ENCODE measurements around the gene IRF1. TPM values are rescaled to one million over a fixed set of nuclear protein-coding genes. Genes with fewer than 3 reads are reported as not detected.

IRF1 gene
- total RNA-seq, 4 donors from 2014 or later = 8.3 to 66.7 (median 16.1) TPM

- TF ChIP-seq, protein P1, sequence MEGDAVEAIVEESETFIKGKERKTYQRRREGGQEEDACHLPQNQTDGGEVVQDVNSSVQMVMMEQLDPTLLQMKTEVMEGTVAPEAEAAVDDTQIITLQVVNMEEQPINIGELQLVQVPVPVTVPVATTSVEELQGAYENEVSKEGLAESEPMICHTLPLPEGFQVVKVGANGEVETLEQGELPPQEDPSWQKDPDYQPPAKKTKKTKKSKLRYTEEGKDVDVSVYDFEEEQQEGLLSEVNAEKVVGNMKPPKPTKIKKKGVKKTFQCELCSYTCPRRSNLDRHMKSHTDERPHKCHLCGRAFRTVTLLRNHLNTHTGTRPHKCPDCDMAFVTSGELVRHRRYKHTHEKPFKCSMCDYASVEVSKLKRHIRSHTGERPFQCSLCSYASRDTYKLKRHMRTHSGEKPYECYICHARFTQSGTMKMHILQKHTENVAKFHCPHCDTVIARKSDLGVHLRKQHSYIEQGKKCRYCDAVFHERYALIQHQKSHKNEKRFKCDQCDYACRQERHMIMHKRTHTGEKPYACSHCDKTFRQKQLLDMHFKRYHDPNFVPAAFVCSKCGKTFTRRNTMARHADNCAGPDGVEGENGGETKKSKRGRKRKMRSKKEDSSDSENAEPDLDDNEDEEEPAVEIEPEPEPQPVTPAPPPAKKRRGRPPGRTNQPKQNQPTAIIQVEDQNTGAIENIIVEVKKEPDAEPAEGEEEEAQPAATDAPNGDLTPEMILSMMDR (IDR thresholded peaks at IDR 0.05; ENCODE audit: low read depth) = no peak
Measured at GRCh38 chr5:132451387-132451786, 39.2 kb downstream of the IRF1 start.

DNA sequence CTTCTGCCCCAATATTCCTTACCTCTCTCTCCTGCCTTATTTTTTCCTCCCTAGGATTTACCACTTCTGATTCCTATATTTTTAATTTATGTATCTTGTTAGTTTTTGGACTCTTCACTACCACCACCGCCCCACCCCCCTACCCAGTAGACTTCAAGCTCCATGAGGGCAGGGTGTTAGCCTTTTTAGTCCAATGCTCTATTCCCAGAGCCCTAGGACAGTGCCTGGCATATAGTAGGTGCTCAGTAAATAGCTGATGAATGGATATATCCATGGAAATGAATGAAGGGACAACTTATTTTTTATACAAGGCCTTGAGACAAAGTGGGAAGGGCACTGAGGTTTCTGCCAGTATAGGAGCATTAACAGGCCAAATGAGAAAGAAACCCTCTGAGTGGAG lies 41.5 kb downstream of the IRF1 start:
- TF ChIP-seq, protein P1 (IDR thresholded peaks at IDR 0.05; ENCODE audit: low read depth) = no peak

GRCh38 chr5:132447196-132447595 lies 43.4 kb downstream of the IRF1 start:
- TF ChIP-seq, protein P1 (IDR thresholded peaks at IDR 0.05; ENCODE audit: low read depth) = no peak

DNA sequence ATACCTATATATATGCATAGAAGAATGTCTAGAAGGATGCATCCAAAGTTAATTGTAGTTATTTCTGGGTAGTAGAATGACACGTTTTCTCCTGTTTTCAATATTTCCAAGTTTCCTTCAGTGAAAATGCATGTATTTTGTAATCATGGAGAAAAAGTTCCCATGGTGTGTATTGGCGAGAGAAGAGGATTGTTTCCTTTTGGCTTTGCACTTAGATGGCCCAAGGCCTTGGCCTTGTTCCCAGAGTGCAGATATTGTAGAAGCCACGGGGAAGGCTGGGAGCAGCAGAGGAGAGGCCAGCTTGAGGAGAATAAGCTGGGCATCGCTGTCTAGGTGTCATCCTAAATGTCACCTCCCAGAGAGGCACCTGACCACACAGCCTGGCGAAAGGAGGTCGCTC lies 44.0 kb downstream of the IRF1 start:
- TF ChIP-seq, protein P1 (IDR thresholded peaks at IDR 0.05; ENCODE audit: low read depth) = no peak

GRCh38 chr5:132445930-132446329 lies 44.6 kb downstream of the IRF1 start:
- TF ChIP-seq, protein P1 (IDR thresholded peaks at IDR 0.05; ENCODE audit: low read depth) = no peak

DNA sequence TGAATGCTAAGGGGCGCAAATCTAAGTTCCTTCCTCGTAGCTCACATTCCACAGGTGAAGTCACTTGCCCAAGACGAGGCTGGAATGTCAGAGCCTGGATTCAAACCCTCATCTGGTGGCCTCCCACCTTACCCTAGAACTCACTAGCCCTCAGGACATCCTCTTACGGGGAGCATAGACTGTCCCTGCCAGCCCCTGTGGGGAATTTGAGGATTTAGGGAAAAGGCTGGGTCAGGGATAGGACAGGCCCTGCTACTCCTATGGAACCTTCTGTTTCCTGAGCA lies 45.0 kb downstream of the IRF1 start:
- TF ChIP-seq, protein P1 (IDR thresholded peaks at IDR 0.05; ENCODE audit: low read depth) = no peak

GRCh38 chr5:132444841-132445639 lies 45.5 kb downstream of the IRF1 start:
- TF ChIP-seq, protein P1 (IDR thresholded peaks at IDR 0.05; ENCODE audit: low read depth) = no peak
